SK-N-SH (cell line): ENCODE data around the gene PTTG1IP.

Experiments
- CTCF ChIP-seq: fragments of 200-600 bp; sonication (generic); IDR thresholded peaks from 2 replicates; pipeline ENCODE4 v1.6.1; 2017; ENCODE audit warnings: antibody characterized with exemption, mild to moderate bottlenecking, moderate library complexity
- EP300 ChIP-seq, 2 experiments: IDR thresholded peaks; 2 replicates each; pipeline versions ENCODE4 v1.4.0 to v1.6.1; 2012; ENCODE audit warnings: borderline replicate concordance in 1 of 2, low read depth in 1 of 2, low read length in 1 of 2
- EZH2phosphoT487 ChIP-seq: fragments of 200-600 bp; sonication (generic); IDR thresholded peaks from 2 replicates; pipeline ENCODE4 v1.6.1; 2017; ENCODE audit warnings: low read depth, mixed run types, mild to moderate bottlenecking, antibody characterized with exemption, moderate library complexity, borderline replicate concordance
- FOSL2 ChIP-seq: IDR thresholded peaks from 2 replicates; pipeline ENCODE4 v1.4.0; 2012; ENCODE audit warnings: low read depth, mild to moderate bottlenecking, moderate library complexity, borderline replicate concordance
- GABPA ChIP-seq: IDR thresholded peaks from 2 replicates; pipeline ENCODE4 v1.4.0; 2012; ENCODE audit warnings: low read depth, mild to moderate bottlenecking
- GATA2 ChIP-seq: sonication (generic); formaldehyde crosslinking; IDR thresholded peaks from 2 replicates; pipeline ENCODE4 v1.5.0; 2020; ENCODE audit warnings: mild to moderate bottlenecking, missing genetic modification reagents
- NFIC ChIP-seq: IDR thresholded peaks from 2 replicates; pipeline ENCODE4 v1.4.0; 2012; ENCODE audit warnings: borderline replicate concordance
- POLR2AphosphoS5 ChIP-seq: IDR thresholded peaks from 2 replicates; pipeline ENCODE4 v1.6.1; 2012; ENCODE audit warnings: low read depth, low read length
- RCOR1 ChIP-seq: fragments of 150-350 bp; IDR thresholded peaks from 2 replicates; pipeline ENCODE4 v1.6.1; 2017; ENCODE audit warnings: antibody characterized with exemption, low read length
- USF1 ChIP-seq: IDR thresholded peaks from 2 replicates; pipeline ENCODE4 v1.4.0; 2012; ENCODE audit warnings: low read depth, borderline replicate concordance

GRCh38 chr21:44816761-44817505, 56.6 kb downstream of the PTTG1IP start:
- TF ChIP-seq EP300 (IDR thresholded peaks at IDR 0.05; ENCODE audit: borderline replicate concordance in 1 of 2, low read depth in 1 of 2, low read length in 1 of 2), result no peak
- no peak for TF ChIP-seq CTCF
- no peak for TF ChIP-seq FOSL2
- TF ChIP-seq POLR2AphosphoS5, result no peak
- no peak for TF ChIP-seq RCOR1
- TF ChIP-seq GABPA, result no peak
- TF ChIP-seq USF1, result no peak
- TF ChIP-seq GATA2 (CRISPR knock-in tag), result no peak
- TF ChIP-seq NFIC, result no peak
- TF ChIP-seq EZH2phosphoT487, result no peak
